IPS-11a (cell line): ENCODE results near the gene MELTF.

ENCODE experiments used
- H3K4me3 ChIP-seq: one replicate; pipeline ENCODE4 v1.5.1; 2013; ENCODE audit warnings: low read depth, low read length, control low read depth

Gene MELTF

DNA sequence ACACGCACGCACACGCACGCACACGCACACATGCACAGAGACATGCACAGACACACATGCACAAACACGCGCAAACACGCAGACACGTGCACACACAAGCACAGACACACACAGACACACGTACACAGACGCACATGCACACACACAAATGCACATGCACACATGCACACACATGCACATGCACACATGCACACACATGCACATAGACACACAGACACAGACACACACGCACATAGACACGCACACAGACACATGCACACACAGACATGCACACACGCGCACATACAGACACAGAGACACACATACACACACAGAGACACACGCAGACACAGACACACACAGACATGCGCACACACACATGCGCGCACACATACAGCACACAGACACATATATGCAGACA, 34.6 kb downstream of the MELTF start:
- no peak overlapping the region for H3K4me3 ChIP-seq

DNA sequence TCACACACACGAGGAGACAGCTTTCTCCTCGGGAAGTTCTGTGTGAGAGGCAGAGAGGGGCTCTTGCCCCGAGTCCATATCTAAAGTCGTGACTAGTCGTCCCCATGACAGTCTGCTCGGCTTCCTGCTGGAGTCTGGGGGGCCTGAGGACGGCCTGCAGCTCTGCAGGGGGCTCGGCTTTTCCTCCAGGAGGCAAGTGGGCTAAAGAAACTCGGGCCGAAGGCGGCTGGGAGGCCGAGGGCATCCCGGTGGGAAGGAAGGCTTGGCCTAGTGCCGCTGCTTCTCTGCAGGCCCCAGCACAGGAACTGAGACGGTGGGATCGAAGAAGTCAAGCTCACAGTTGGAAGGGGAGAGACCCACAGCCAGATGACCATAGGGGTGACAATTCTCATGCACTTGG, 35.6 kb downstream of the MELTF start:
- no peak overlapping the region for H3K4me3 ChIP-seq

GRCh38 chr3:196992461-196993065, 37.1 kb downstream of the MELTF start:
- no peak overlapping the region for H3K4me3 ChIP-seq

- H3K4me3 ChIP-seq, result no peak overlapping the region
Measured at GRCh38 chr3:196991581-196992460, 37.8 kb downstream of the MELTF start.

DNA sequence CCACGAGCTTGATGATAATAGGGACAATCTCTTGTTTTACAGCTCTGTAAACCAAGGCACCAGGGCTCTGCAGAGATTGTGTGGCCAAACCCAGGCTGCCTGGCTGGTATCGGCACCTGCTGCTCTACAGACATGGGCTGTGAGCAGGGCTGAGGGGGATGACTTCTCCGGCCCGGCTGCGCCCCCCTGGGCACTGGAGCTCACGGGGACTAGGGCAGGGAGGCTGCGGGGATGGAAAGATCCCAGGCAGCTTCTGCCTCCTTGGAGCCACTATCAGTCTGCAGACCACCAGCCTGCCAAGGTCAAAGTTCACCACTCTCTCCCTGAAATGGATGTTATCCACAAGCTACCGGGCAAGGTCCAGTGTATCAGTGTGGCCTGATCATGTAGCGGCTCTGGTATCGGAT, 39.0 kb downstream of the MELTF start:
- no peak overlapping the region for H3K4me3 ChIP-seq

- no peak overlapping the region for H3K4me3 ChIP-seq
Measured at GRCh38 chr3:196989721-196990262, 39.8 kb downstream of the MELTF start.

- H3K4me3 ChIP-seq, result no peak overlapping the region
Measured at GRCh38 chr3:196988241-196989029, 41.2 kb downstream of the MELTF start.

GRCh38 chr3:196987022-196987421, 42.6 kb downstream of the MELTF start:
- no peak overlapping the region for H3K4me3 ChIP-seq

DNA sequence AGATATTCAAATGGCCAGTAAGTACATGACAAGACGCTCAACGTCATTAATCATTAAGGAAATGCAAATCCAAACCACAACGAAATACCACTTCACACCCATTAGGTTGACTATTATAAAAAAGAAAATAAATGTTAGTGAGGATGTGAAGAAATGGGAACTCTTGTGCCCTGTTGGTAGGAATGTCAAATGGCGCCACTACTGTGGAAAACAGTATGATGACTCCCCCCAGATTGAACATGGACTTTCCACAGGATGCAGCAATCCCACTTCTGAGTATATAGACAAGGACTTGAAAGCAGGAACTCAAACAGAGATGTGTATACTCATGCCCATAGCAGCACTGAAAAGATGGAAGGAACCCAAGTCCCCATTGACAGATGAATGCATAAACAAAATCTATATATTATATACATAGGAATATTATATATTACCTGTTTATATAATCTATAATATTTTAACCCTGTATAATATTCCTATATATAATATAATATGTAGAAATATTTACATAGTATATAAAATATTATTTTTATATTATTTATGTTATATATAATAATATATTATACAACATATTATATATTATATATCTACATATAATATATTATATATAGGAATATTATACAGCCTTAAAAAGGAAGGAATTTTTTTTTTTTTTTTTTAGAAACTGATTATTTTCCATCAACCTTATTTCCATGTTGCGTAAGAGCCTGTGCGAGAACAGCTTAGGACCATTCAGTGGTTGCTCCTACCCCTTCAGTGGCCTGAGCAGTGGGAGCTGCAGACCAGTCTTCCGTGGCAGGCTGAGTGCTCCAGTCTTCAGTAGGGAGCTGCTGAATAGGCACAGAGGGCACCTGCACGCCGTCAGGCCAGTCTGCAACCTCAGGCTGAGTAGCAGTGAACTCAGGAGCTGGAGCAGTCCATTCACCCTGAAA, 43.4 kb downstream of the MELTF start:
- no peak overlapping the region for H3K4me3 ChIP-seq

- H3K4me3 ChIP-seq, result no peak overlapping the region
Measured at GRCh38 chr3:196985298-196985697, 44.3 kb downstream of the MELTF start.

- no peak overlapping the region for H3K4me3 ChIP-seq
Measured at GRCh38 chr3:196983186-196983585, 46.4 kb downstream of the MELTF start.

DNA sequence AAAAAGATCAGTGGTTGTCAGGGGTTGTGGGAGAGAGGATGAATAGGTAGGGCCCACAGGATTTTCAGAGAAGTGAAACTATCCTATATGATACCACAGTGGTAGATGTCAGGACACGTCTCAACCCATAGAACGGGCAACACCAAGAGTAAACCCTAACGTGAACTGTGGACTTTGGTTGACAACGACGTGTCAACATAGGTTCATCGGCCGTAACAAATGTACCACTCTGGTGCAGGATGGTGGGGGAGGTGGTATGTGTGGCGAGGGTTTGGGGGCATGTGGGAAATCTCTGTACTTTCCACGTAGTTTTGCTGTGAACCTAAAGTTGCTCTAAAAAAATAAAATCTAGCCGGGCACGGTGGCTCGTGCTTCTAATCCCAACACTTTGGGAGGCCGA, 48.0 kb downstream of the MELTF start:
- no peak overlapping the region for H3K4me3 ChIP-seq

DNA sequence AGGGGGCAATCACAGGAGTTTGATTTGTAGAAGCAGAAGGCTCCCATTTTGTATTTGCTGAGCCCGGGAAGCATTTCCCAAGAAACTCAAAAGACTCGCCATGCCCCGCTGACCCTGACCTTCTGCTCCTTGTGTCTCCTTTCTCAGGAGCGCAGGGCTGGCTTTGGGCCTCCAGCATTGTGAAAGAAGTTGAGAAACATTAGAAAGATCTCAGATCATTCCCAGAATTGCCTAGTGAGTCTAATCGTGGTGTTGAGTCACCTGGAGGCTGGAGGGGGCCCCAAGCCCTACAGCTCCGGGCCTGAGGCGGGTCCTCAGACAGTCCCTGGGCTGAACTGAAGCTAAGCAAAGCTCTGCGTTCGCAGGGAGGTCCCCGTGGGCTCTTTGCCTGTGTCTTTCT, 50.1 kb downstream of the MELTF start:
- H3K4me3 ChIP-seq, result no peak overlapping the region

GRCh38 chr3:196976941-196977340, 52.7 kb downstream of the MELTF start:
- no peak overlapping the region for H3K4me3 ChIP-seq

- H3K4me3 ChIP-seq, result no peak overlapping the region
Measured at GRCh38 chr3:196975349-196975748, 54.3 kb downstream of the MELTF start.

- H3K4me3 ChIP-seq, result no peak overlapping the region
Measured at GRCh38 chr3:196974661-196975060, 55.0 kb downstream of the MELTF start.

DNA sequence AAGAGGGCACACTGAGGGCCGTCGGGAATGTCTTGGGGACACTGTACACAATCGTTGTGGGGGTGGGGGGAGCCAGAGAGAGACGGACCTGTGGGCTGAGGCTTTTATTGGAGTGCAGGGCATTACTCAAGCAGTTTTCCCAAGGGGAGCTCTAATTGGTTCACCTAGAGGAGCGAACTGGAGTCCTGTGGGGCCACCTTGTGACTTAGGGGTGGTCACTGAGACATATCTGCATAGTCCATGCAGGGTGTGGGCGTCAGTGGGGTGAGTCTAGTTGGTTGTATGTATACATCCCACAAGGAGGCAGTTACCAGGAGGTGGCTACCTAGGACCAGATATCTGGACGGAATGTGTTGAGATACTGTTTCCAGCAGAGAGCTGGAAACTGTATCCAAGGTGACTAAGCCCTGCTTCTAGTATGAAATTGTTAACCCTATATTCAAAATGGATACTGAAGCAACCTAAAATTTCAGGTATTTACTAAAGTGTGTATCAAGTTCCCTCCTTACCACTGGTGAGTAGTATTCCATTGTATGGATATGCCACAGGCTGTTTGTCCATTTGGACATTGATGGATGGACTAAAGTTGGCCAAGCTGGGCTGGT, 58.4 kb downstream of the MELTF start:
- no peak overlapping the region for H3K4me3 ChIP-seq

GRCh38 chr3:196970547-196971093, 59.0 kb downstream of the MELTF start:
- no peak overlapping the region for H3K4me3 ChIP-seq

DNA sequence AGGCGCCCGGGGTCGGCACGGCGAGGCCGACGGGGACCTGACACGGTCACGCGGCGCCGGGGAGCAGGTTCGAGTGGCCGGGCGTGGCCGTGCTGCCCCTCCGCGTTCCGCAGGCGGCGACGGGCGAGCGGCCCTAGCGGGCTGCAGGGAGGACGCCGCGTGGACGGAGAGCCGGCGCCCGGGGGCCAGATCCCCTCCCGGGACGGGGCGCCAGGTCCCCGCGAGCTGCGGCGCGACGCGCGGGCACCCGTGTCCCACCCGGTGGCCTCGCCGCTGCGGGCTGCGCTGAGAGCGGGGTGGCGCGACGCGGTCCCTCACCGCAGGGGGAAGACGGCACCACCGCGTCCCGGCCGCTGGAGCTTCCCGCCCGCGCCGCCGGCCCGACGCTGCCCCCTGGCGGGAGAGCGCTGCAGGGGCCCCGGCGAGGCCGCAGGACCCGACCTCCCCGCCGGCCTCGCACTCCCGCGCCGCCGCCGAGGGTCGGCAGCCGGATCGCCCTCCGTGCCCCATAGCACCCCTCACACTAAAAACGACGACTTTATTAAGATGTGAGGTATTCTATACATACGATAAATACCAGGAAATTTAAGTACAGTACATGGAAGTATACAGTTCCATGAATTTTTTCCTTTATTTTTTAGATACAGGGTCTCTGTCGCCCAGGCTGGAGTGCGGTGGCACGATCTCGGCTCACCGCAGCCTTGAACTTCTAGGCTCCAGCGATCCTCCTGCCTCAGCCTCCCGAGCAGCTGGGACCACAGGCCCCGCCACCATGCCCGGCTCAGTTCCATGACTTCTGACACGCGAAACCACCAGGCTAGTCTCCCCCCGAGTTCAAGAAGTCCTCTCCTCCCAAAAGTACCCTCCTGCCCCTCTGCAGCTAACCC, 59.7 kb downstream of the MELTF start:
- peak overlapping the region; percentile 33 for H3K4me3 ChIP-seq
